HepG2 (cell line): Measurements from ENCODE around the gene MAPK9. TPM values are rescaled to one million over a fixed set of nuclear protein-coding genes. Genes with fewer than 3 reads are reported as not detected.

Source experiments
- AGO2 ChIP-seq: fragments of 200-400 bp; formaldehyde crosslinking; optimal IDR thresholded peaks from 2 replicates; pipeline ENCODE3; 2017; ENCODE audit warnings: mild to moderate bottlenecking, low read depth, low read length, moderate library complexity
- ARHGAP35 ChIP-seq: sonication (generic); formaldehyde crosslinking; IDR thresholded peaks from 2 replicates; pipeline ENCODE4 v1.9.0; 2022; ENCODE audit warnings: mild to moderate bottlenecking, inconsistent platforms, moderate library complexity, missing genetic modification reagents, borderline replicate concordance
- GTF2F1 ChIP-seq: fragments of 150-350 bp; IDR thresholded peaks from 2 replicates; pipeline ENCODE4 v1.6.1; 2014; ENCODE audit warnings: low read length
- HOXA9 ChIP-seq: sonication (generic); formaldehyde crosslinking; IDR thresholded peaks from 2 replicates; pipeline ENCODE4 v1.8.1; 2022; ENCODE audit warnings: missing genetic modification reagents, mild to moderate bottlenecking, moderate library complexity, borderline replicate concordance
- LCORL ChIP-seq, 2 experiments: fragments of 450-650 bp in 1 of 2; sonication (generic) in 1 of 2; formaldehyde crosslinking in 1 of 2; IDR thresholded peaks; 2 replicates each; pipeline versions ENCODE4 v1.5.0 to v1.6.1; 2017 to 2020; ENCODE audit warnings: antibody characterized with exemption in 1 of 2, missing genetic modification reagents in 1 of 2
- MAZ ChIP-seq, 2 experiments: sonication (generic) in 1 of 2; formaldehyde crosslinking in 1 of 2; IDR thresholded peaks; 2 replicates each; pipeline versions ENCODE4 v1.5.0 to v1.6.1; 2012 to 2020; ENCODE audit warnings: low read depth in 2 of 2, mild to moderate bottlenecking in 2 of 2, borderline replicate concordance in 1 of 2, improper control_type of control experiment in 1 of 2, low read length in 1 of 2, missing genetic modification reagents in 1 of 2, moderate library complexity in 1 of 2
- MEIS1 ChIP-seq: sonication (generic); formaldehyde crosslinking; IDR thresholded peaks from 2 replicates; pipeline ENCODE4 v1.9.0; 2021; ENCODE audit warnings: mild to moderate bottlenecking, missing genetic modification reagents, moderate library complexity, borderline replicate concordance
- POLR2AphosphoS2 ChIP-seq: IDR thresholded peaks from 2 replicates; pipeline ENCODE4 v1.6.1; 2011; ENCODE audit warnings: low read depth, low read length, improper control_type of control experiment
- POLR2G ChIP-seq: fragments of 200-400 bp; formaldehyde crosslinking; IDR thresholded peaks from 2 replicates; pipeline ENCODE4 v1.6.1; 2018; ENCODE audit warnings: mild to moderate bottlenecking, low read depth, low read length, moderate library complexity
- TOE1 ChIP-seq: sonication (generic); formaldehyde crosslinking; IDR thresholded peaks from 2 replicates; pipeline ENCODE4 v1.4.0; 2020; ENCODE audit warnings: mild to moderate bottlenecking, missing genetic modification reagents
- TRAFD1 ChIP-seq: sonication (generic); formaldehyde crosslinking; IDR thresholded peaks from 2 replicates; pipeline ENCODE4 v1.5.1; 2020; ENCODE audit warnings: missing genetic modification reagents, mild to moderate bottlenecking, borderline replicate concordance
- ZNF18 ChIP-seq: sonication (generic); formaldehyde crosslinking; IDR thresholded peaks from 2 replicates; pipeline ENCODE4 v1.8.0; 2022; ENCODE audit warnings: mild to moderate bottlenecking, missing genetic modification reagents; ENCODE audit not compliant: insufficient replicate concordance
- ZNF275 ChIP-seq: sonication (generic); formaldehyde crosslinking; IDR thresholded peaks from 2 replicates; pipeline ENCODE4 v1.8.0; 2022; ENCODE audit warnings: missing genetic modification reagents, mild to moderate bottlenecking, inconsistent platforms, borderline replicate concordance
- ZNF276 ChIP-seq: sonication (generic); formaldehyde crosslinking; IDR thresholded peaks from 2 replicates; pipeline ENCODE4 v1.4.0; 2020; ENCODE audit warnings: mild to moderate bottlenecking, low read depth, missing genetic modification reagents
- ZNF446 ChIP-seq: sonication (generic); formaldehyde crosslinking; IDR thresholded peaks from 2 replicates; pipeline ENCODE4 v1.5.0; 2020; ENCODE audit warnings: mild to moderate bottlenecking, missing genetic modification reagents
- ZNF503 ChIP-seq: sonication (generic); formaldehyde crosslinking; IDR thresholded peaks from 2 replicates; pipeline ENCODE4 v1.4.0; 2020; ENCODE audit warnings: missing genetic modification reagents
- ZNF660 ChIP-seq: sonication (generic); formaldehyde crosslinking; IDR thresholded peaks from 2 replicates; pipeline ENCODE4 v1.5.1; 2020; ENCODE audit warnings: mild to moderate bottlenecking, low read depth, missing genetic modification reagents, borderline replicate concordance
- ZNF883 ChIP-seq: sonication (generic); formaldehyde crosslinking; IDR thresholded peaks from 2 replicates; pipeline ENCODE4 v1.5.1; 2020; ENCODE audit warnings: mild to moderate bottlenecking, missing genetic modification reagents; ENCODE audit errors: not compliant biosample characterization
- polyA plus RNA-seq, 8 experiments: library from polyadenylated mRNA; depleted of rRNA in 3 of 8; stranded (reverse) in 7 of 8; unstranded in 1 of 8; fragments of >200 nt; fragmentation: Illumina TruSeq in 4 of 8; extraction: Trizol in 4 of 8; gene quantifications; 2 replicates each; pipeline versions ENCODE4 v1.2.1 to v1.2.3, GENCODE V29; 2011 to 2016; ENCODE audit warnings: low read depth in 4 of 8, missing spikeins in 1 of 8, mixed read lengths in 1 of 8; ENCODE audit not compliant: insufficient read depth in 1 of 8
- total RNA-seq, 5 experiments: library from RNA; depleted of rRNA; stranded (reverse); fragments of >200 nt; fragmentation: Illumina TruSeq; extraction: Trizol; gene quantifications; 2 replicates each; pipeline ENCODE4 v1.2.3, GENCODE V29; 2016; ENCODE audit warnings: low read depth in 1 of 5

MAPK9 gene
- total and polyA plus RNA-seq, 2 of the 13 experiments (the other 11 are each of a cell fraction or from before 2014, with no cell fraction given): 30.1 to 56.1 TPM

GRCh38 chr5:180291943-180292831 lies at the start of gene MAPK9 (continued):
- no peak for TF ChIP-seq ZNF660 (CRISPR knock-in tag)
- TF ChIP-seq ZNF446: peak; percentile 92
- TF ChIP-seq POLR2G: peak; percentile 78
- peak; percentile 52 for TF ChIP-seq AGO2
- peak; percentile 91 for TF ChIP-seq ZNF883 (CRISPR knock-in tag)
- TF ChIP-seq ARHGAP35 (CRISPR knock-in tag): 0 out of 2 replicates have a peak, but pooled peaks have one; percentile 65
- TF ChIP-seq TOE1 (CRISPR knock-in tag): no peak
- TF ChIP-seq MAZ (IDR thresholded peaks at IDR 0.05; ENCODE audit: borderline replicate concordance, low read depth, low read length): 0 out of 2 replicates have a peak, but pooled peaks have one; percentile 15
- peak; percentile 52; the same call in 1 of the 2 replicates for TF ChIP-seq MAZ (CRISPR knock-in tag; IDR thresholded peaks at IDR 0.05; ENCODE audit: low read depth)
- no peak for TF ChIP-seq ZNF276 (CRISPR knock-in tag)
- TF ChIP-seq ZNF275 (CRISPR knock-in tag): no peak
- no peak for TF ChIP-seq GTF2F1
- TF ChIP-seq MEIS1 (CRISPR knock-in tag): no peak
- TF ChIP-seq ZNF18 (CRISPR knock-in tag): no peak
- TF ChIP-seq LCORL (IDR thresholded peaks at IDR 0.05): no peak
- no peak for TF ChIP-seq LCORL (CRISPR knock-in tag; IDR thresholded peaks at IDR 0.05)
- no peak for TF ChIP-seq POLR2AphosphoS2
- TF ChIP-seq ZNF503 (CRISPR knock-in tag): no peak
- TF ChIP-seq TRAFD1 (CRISPR knock-in tag): no peak
- no peak; the same call in 1 of the 2 replicates for TF ChIP-seq HOXA9 (CRISPR knock-in tag)
